GM23338 (cell line): ENCODE data around the gene RAB11FIP4. TPM values are rescaled to one million over a fixed set of nuclear protein-coding genes. Genes with fewer than 3 reads are reported as not detected.

Source experiments
- ATAC-seq: fragments of 200-7000 bp; cut with Tn5 transposase; 3 replicates; pipeline ENCODE4 v1.9.1; 2020
- DNase-seq: peaks from one replicate; pipeline ENCODE4 v3.0.0-alpha.2; 2015; ENCODE audit warnings: low spot score
- H2AFZ ChIP-seq: fragments of 200-600 bp; sonication (generic); 2 replicates; pipeline ENCODE4 v1.8.0; 2016; ENCODE audit warnings: antibody characterized with exemption, mild to moderate bottlenecking, moderate library complexity
- H3F3A ChIP-seq: fragments of 200-600 bp; sonication (generic); replicated peaks from 2 replicates; pipeline ENCODE4 v1.8.0; 2017; ENCODE audit warnings: antibody characterized with exemption, mixed run types, low read depth
- H3K27ac ChIP-seq: fragments of 200-600 bp; sonication (generic); 2 replicates; pipeline ENCODE4 v1.6.1; 2016; ENCODE audit warnings: low read depth
- H3K27me3 ChIP-seq: fragments of 200-600 bp; sonication (generic); 2 replicates; pipeline ENCODE4 v1.8.0; 2016; ENCODE audit warnings: mild to moderate bottlenecking, mixed run types, moderate library complexity; ENCODE audit not compliant: insufficient read depth
- H3K36me3 ChIP-seq: fragments of 200-600 bp; sonication (generic); 2 replicates; pipeline ENCODE4 v1.8.0; 2016; ENCODE audit warnings: mild to moderate bottlenecking; ENCODE audit not compliant: insufficient read depth
- H3K4me1 ChIP-seq: fragments of 200-600 bp; sonication (generic); 2 replicates; pipeline ENCODE4 v1.8.0; 2016; ENCODE audit warnings: mild to moderate bottlenecking, moderate library complexity; ENCODE audit not compliant: insufficient read depth
- H3K4me2 ChIP-seq: fragments of 200-600 bp; sonication (generic); 2 replicates; pipeline ENCODE4 v1.7.1; 2017; ENCODE audit warnings: mixed run types
- H3K4me3 ChIP-seq: fragments of 200-600 bp; sonication (generic); 2 replicates; pipeline ENCODE4 v1.6.1; 2016; ENCODE audit warnings: mixed run types
- H3K79me2 ChIP-seq: fragments of 200-600 bp; sonication (generic); replicated peaks from 2 replicates; pipeline ENCODE4 v1.8.0; 2017; ENCODE audit warnings: mild to moderate bottlenecking; ENCODE audit not compliant: insufficient read depth
- H3K9me2 ChIP-seq: fragments of 200-600 bp; sonication (generic); 2 replicates; pipeline ENCODE4 v1.8.0; 2017; ENCODE audit not compliant: insufficient read depth
- H4K20me1 ChIP-seq: fragments of 200-600 bp; sonication (generic); replicated peaks from 2 replicates; pipeline ENCODE4 v1.8.0; 2017; ENCODE audit warnings: mild to moderate bottlenecking; ENCODE audit not compliant: insufficient read depth
- H3K27ac Mint-ChIP-seq: 2 replicates; pipeline ENCODE4 v1.8.0; 2020; ENCODE audit warnings: inconsistent platforms, mild to moderate bottlenecking, moderate library complexity, mixed read lengths
- H3K27me3 Mint-ChIP-seq: 3 replicates; pipeline ENCODE4 v1.8.0; 2022; ENCODE audit warnings: low read depth, mild to moderate bottlenecking, moderate library complexity, mixed read lengths, inconsistent platforms; ENCODE audit not compliant: insufficient read depth, poor library complexity
- H3K36me3 Mint-ChIP-seq: 3 replicates; pipeline ENCODE4 v1.8.0; 2021; ENCODE audit warnings: low read depth, mild to moderate bottlenecking, inconsistent platforms, moderate library complexity, mixed read lengths
- H3K4me1 Mint-ChIP-seq: 3 replicates; pipeline ENCODE4 v1.8.0; 2020; ENCODE audit warnings: mild to moderate bottlenecking, inconsistent platforms, mixed read lengths
- H3K4me3 Mint-ChIP-seq: 3 replicates; pipeline ENCODE4 v1.8.0; 2021; ENCODE audit warnings: moderate library complexity, mild to moderate bottlenecking, inconsistent platforms, mixed read lengths
- H3K9me3 Mint-ChIP-seq: 3 replicates; pipeline ENCODE4 v1.8.0; 2020; ENCODE audit warnings: moderate library complexity, mild to moderate bottlenecking, inconsistent platforms, mixed read lengths
- CREB1 ChIP-seq: fragments of 250-450 bp; sonication (Bioruptor Pico); IDR thresholded peaks from 2 replicates; pipeline ENCODE4 v1.5.0; 2020; ENCODE audit warnings: low read depth, mild to moderate bottlenecking, moderate library complexity
- EZH2 ChIP-seq: fragments of 200-600 bp; sonication (generic); IDR thresholded peaks from one replicate; pipeline ENCODE4 v1.8.0; 2017; ENCODE audit warnings: antibody characterized with exemption, mild to moderate bottlenecking, low read depth; ENCODE audit not compliant: unreplicated experiment
- EZH2phosphoT487 ChIP-seq: fragments of 200-600 bp; sonication (generic); IDR thresholded peaks from one replicate; pipeline ENCODE4 v1.8.1; 2018; ENCODE audit warnings: antibody characterized with exemption; ENCODE audit not compliant: unreplicated experiment
- JUNB ChIP-seq: IDR thresholded peaks from one replicate; pipeline ENCODE4 v1.6.1; 2016; ENCODE audit warnings: antibody characterized with exemption; ENCODE audit not compliant: unreplicated experiment
- NANOG ChIP-seq: IDR thresholded peaks from 2 replicates; pipeline ENCODE4 v1.6.1; 2016; ENCODE audit warnings: antibody characterized with exemption, borderline replicate concordance
- POLR2AphosphoS5 ChIP-seq: IDR thresholded peaks from 2 replicates; pipeline ENCODE4 v1.6.1; 2016; ENCODE audit warnings: antibody characterized with exemption, low read depth
- STAT1 ChIP-seq: IDR thresholded peaks from one replicate; pipeline ENCODE4 v1.6.1; 2016; ENCODE audit warnings: antibody characterized with exemption; ENCODE audit not compliant: unreplicated experiment
- ZNF114 ChIP-seq: fragments of 250-450 bp; sonication (Bioruptor Pico); IDR thresholded peaks from 2 replicates; pipeline ENCODE4 v1.5.0; 2020; ENCODE audit warnings: mild to moderate bottlenecking, moderate library complexity
- ZNF331 ChIP-seq: fragments of 250-450 bp; sonication (Bioruptor Pico); IDR thresholded peaks from 2 replicates; pipeline ENCODE4 v1.5.0; 2020; ENCODE audit warnings: low read depth, mild to moderate bottlenecking, moderate library complexity
- polyA plus RNA-seq: library from polyadenylated mRNA; unstranded; fragments of >200 nt; fragmentation: Nextera tagmentation; extraction: Ambion mirVana; gene quantifications from 2 replicates; pipeline ENCODE4 v1.2.1, GENCODE V29; 2016
- total RNA-seq: library from RNA; depleted of rRNA; stranded (reverse); fragments of >200 nt; shearing (Covaris generic); gene quantifications from 2 replicates; pipeline ENCODE4 v1.2.3, GENCODE V29; 2014
- TF ChIP-seq, protein P1 (sequence below): IDR thresholded peaks from 2 replicates; pipeline ENCODE4 v1.6.1; 2016; ENCODE audit warnings: antibody characterized with exemption
- TF ChIP-seq, protein P2 (sequence below): IDR thresholded peaks from one replicate; pipeline ENCODE4 v1.6.1; 2018; ENCODE audit warnings: antibody characterized with exemption; ENCODE audit not compliant: unreplicated experiment

Gene RAB11FIP4
- total and polyA plus RNA-seq, 2 experiments from 2014 or later: 26.0 to 65.6 TPM

DNA sequence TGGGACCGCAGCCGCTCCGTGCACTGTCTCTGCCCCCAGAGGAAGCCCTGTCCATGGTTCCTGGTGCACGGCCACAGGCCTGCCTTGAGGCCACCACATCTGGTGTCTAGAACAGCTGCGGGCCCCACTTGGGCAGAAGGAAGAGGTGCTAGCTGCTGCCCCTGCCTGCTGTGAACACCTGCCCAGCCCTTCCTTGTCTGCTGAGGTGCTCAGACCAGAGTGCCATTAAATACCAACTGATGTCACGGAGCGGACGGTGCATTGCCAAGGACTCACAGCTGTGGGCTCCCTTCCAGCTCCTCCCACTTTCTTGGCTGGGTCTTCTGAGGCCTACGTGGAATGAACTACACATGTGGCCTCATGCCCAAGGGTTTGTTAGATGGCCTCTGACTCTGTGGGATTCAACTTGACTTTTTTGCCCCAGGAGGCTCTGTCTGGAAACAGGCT is 146.1 kb downstream of the RAB11FIP4 start:
- no peak overlapping the region for H3K27ac Mint-ChIP-seq
- H3K27ac ChIP-seq: no peak overlapping the region
- no peak overlapping the region for H2AFZ ChIP-seq
- H3K9me3 Mint-ChIP-seq: no peaks in the 10 kb centered on the region
- H3K4me3 ChIP-seq: no peak overlapping the region
- H3K4me3 Mint-ChIP-seq: no peak overlapping the region
- H3F3A ChIP-seq: no peaks in the 10 kb centered on the region
- H3K4me1 Mint-ChIP-seq: peaks cover 9% of the 10 kb centered on the region
- no peak overlapping the region for H3K4me2 ChIP-seq
- H3K27me3 ChIP-seq: no peaks in the 10 kb centered on the region
- no peaks in the 10 kb centered on the region for H3K9me2 ChIP-seq
- H3K79me2 ChIP-seq: no peaks in the 10 kb centered on the region
- no peaks in the 10 kb centered on the region for H3K36me3 ChIP-seq
- H3K36me3 Mint-ChIP-seq: no peaks in the 10 kb centered on the region; the same call in 2 of the 3 replicates
- DNase-seq: no peak
- TF ChIP-seq, protein P1, sequence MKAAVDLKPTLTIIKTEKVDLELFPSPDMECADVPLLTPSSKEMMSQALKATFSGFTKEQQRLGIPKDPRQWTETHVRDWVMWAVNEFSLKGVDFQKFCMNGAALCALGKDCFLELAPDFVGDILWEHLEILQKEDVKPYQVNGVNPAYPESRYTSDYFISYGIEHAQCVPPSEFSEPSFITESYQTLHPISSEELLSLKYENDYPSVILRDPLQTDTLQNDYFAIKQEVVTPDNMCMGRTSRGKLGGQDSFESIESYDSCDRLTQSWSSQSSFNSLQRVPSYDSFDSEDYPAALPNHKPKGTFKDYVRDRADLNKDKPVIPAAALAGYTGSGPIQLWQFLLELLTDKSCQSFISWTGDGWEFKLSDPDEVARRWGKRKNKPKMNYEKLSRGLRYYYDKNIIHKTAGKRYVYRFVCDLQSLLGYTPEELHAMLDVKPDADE: no peak
- TF ChIP-seq ZNF114 (CRISPR knock-in tag) (no peak), POLR2AphosphoS5 (no peak), STAT1 (no peak), EZH2 (no peak), ZNF331 (CRISPR knock-in tag) (no peak)
- peaks cover 2% of the 10 kb centered on the region for H3K27me3 Mint-ChIP-seq
- no peaks in the 10 kb centered on the region; the same call in 1 of the 2 replicates for H4K20me1 ChIP-seq
- H3K4me1 ChIP-seq: no peaks in the 10 kb centered on the region; the same call in 1 of the 2 replicates
- no peak for ATAC-seq

DNA sequence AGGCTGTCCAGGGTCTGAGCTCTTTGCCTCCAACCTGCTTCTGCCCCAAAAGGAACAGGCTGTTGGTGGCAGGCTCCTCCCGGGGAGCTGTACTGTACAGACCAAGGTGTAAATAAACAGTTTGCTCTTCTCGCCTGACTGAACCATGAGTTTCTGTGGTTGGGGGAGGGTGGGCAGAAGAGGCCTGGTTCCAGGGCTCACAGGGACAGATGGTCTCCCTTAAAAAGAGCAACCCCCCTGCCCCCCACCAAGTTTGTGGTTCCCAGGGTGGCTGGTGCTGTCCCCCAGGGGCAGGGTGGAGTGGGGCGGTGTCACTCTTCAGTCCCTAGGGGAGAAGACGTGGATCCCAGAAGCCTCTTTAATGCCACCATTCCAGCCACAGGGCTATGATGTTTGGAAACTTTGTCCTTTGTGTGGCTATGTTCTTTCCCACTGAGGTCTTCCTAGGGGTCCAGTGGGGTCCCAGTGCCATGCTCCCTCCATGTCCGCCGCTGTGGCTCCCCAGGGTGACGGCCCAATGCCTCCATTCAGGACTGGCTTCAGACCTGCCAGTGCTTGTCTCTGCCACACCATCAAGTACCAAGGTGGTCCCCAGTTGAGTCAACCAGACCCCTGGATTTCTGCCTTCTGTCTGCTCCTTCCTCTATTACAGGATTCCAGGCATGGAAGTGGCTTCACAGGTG is 146.7 kb downstream of the RAB11FIP4 start:
- Histone ChIP-seq H3K4me1 (no peaks in the 10 kb centered on the region; the same call in 1 of the 2 replicates), H3K4me2 (no peak overlapping the region), H3K27me3 (no peaks in the 10 kb centered on the region), H3K4me3 (no peak overlapping the region), H2AFZ (no peak overlapping the region), H3K36me3 (no peaks in the 10 kb centered on the region), H3K9me2 (no peaks in the 10 kb centered on the region), H4K20me1 (no peaks in the 10 kb centered on the region; the same call in 1 of the 2 replicates), H3K79me2 (no peaks in the 10 kb centered on the region), H3K27ac (no peak overlapping the region), H3F3A (no peaks in the 10 kb centered on the region)
- Mint-ChIP-seq H3K27me3 (peaks cover 2% of the 10 kb centered on the region), H3K4me3 (no peak overlapping the region), H3K27ac (no peak overlapping the region), H3K36me3 (no peaks in the 10 kb centered on the region), H3K9me3 (no peaks in the 10 kb centered on the region), H3K4me1 (peaks cover 7% of the 10 kb centered on the region)
- DNase-seq: no peak
- ATAC-seq: no peak
- TF ChIP-seq NANOG (no peak), EZH2phosphoT487 (no peak), ZNF331 (CRISPR knock-in tag) (no peak), JUNB (no peak), ZNF114 (CRISPR knock-in tag) (no peak), EZH2 (no peak), CREB1 (CRISPR knock-in tag) (no peak), POLR2AphosphoS5 (no peak)
- TF ChIP-seq, protein P2, sequence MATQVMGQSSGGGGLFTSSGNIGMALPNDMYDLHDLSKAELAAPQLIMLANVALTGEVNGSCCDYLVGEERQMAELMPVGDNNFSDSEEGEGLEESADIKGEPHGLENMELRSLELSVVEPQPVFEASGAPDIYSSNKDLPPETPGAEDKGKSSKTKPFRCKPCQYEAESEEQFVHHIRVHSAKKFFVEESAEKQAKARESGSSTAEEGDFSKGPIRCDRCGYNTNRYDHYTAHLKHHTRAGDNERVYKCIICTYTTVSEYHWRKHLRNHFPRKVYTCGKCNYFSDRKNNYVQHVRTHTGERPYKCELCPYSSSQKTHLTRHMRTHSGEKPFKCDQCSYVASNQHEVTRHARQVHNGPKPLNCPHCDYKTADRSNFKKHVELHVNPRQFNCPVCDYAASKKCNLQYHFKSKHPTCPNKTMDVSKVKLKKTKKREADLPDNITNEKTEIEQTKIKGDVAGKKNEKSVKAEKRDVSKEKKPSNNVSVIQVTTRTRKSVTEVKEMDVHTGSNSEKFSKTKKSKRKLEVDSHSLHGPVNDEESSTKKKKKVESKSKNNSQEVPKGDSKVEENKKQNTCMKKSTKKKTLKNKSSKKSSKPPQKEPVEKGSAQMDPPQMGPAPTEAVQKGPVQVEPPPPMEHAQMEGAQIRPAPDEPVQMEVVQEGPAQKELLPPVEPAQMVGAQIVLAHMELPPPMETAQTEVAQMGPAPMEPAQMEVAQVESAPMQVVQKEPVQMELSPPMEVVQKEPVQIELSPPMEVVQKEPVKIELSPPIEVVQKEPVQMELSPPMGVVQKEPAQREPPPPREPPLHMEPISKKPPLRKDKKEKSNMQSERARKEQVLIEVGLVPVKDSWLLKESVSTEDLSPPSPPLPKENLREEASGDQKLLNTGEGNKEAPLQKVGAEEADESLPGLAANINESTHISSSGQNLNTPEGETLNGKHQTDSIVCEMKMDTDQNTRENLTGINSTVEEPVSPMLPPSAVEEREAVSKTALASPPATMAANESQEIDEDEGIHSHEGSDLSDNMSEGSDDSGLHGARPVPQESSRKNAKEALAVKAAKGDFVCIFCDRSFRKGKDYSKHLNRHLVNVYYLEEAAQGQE: no peak
- TF ChIP-seq, protein P1: no peak
